HepG2 (cell line): Measurements from ENCODE around the gene RCBTB2. TPM values are rescaled to one million over a fixed set of nuclear protein-coding genes. Genes with fewer than 3 reads are reported as not detected.
A peak's percentile ranks its signal among the peaks of the same experiment; 100 is the strongest.

ENCODE experiments used
- BRCA1 ChIP-seq: sonication (generic); formaldehyde crosslinking; IDR thresholded peaks from 2 replicates; pipeline ENCODE4 v1.4.0; 2020; ENCODE audit warnings: missing genetic modification reagents
- LCORL ChIP-seq, 2 experiments: fragments of 450-650 bp in 1 of 2; sonication (generic) in 1 of 2; formaldehyde crosslinking in 1 of 2; IDR thresholded peaks; 2 replicates each; pipeline versions ENCODE4 v1.5.0 to v1.6.1; 2017 to 2020; ENCODE audit warnings: antibody characterized with exemption in 1 of 2, missing genetic modification reagents in 1 of 2
- MYC ChIP-seq: sonication (generic); formaldehyde crosslinking; IDR thresholded peaks from 2 replicates; pipeline ENCODE4 v1.9.0; 2021; ENCODE audit warnings: missing genetic modification reagents, borderline replicate concordance
- NRL ChIP-seq: sonication (generic); formaldehyde crosslinking; IDR thresholded peaks from 2 replicates; pipeline ENCODE4 v1.5.0; 2020; ENCODE audit warnings: missing genetic modification reagents, mild to moderate bottlenecking, moderate library complexity, borderline replicate concordance
- RELA ChIP-seq: sonication (generic); formaldehyde crosslinking; IDR thresholded peaks from 2 replicates; pipeline ENCODE4 v1.4.0; 2020; ENCODE audit warnings: missing genetic modification reagents
- ZFX ChIP-seq: sonication (generic); formaldehyde crosslinking; IDR thresholded peaks from 2 replicates; pipeline ENCODE4 v1.4.0; 2020; ENCODE audit warnings: mild to moderate bottlenecking, low read depth, missing genetic modification reagents, moderate library complexity
- ZNF263 ChIP-seq: sonication (generic); formaldehyde crosslinking; IDR thresholded peaks from 2 replicates; pipeline ENCODE4 v1.4.0; 2020; ENCODE audit warnings: missing genetic modification reagents
- ZNF768 ChIP-seq: sonication (generic); formaldehyde crosslinking; IDR thresholded peaks from 2 replicates; pipeline ENCODE4 v1.4.0; 2020; ENCODE audit warnings: missing genetic modification reagents
- ZNF891 ChIP-seq: sonication (generic); formaldehyde crosslinking; IDR thresholded peaks from 2 replicates; pipeline ENCODE4 v1.5.0; 2020; ENCODE audit warnings: mild to moderate bottlenecking, missing genetic modification reagents
- polyA plus RNA-seq, 8 experiments: library from polyadenylated mRNA; depleted of rRNA in 3 of 8; stranded (reverse) in 7 of 8; unstranded in 1 of 8; fragments of >200 nt; fragmentation: Illumina TruSeq in 4 of 8; extraction: Trizol in 4 of 8; gene quantifications; 2 replicates each; pipeline versions ENCODE4 v1.2.1 to v1.2.3, GENCODE V29; 2011 to 2016; ENCODE audit warnings: low read depth in 4 of 8, missing spikeins in 1 of 8, mixed read lengths in 1 of 8; ENCODE audit not compliant: insufficient read depth in 1 of 8
- total RNA-seq, 5 experiments: library from RNA; depleted of rRNA; stranded (reverse); fragments of >200 nt; fragmentation: Illumina TruSeq; extraction: Trizol; gene quantifications; 2 replicates each; pipeline ENCODE4 v1.2.3, GENCODE V29; 2016; ENCODE audit warnings: low read depth in 1 of 5
- TF ChIP-seq, protein P1 (sequence below): sonication (generic); formaldehyde crosslinking; IDR thresholded peaks from 2 replicates; pipeline ENCODE4 v1.5.0; 2020; ENCODE audit warnings: missing genetic modification reagents, mild to moderate bottlenecking, borderline replicate concordance
- TF ChIP-seq, protein P2 (sequence below): sonication (generic); formaldehyde crosslinking; IDR thresholded peaks from 2 replicates; pipeline ENCODE4 v1.5.0; 2020; ENCODE audit warnings: mild to moderate bottlenecking, missing genetic modification reagents, borderline replicate concordance
- TF ChIP-seq, protein P3 (sequence below): sonication (generic); formaldehyde crosslinking; IDR thresholded peaks from 2 replicates; pipeline ENCODE4 v1.8.1; 2022; ENCODE audit warnings: low read depth, mild to moderate bottlenecking, missing genetic modification reagents
- TF ChIP-seq, protein P4 (sequence below): sonication (generic); formaldehyde crosslinking; IDR thresholded peaks from 2 replicates; pipeline ENCODE4 v1.5.0; 2020; ENCODE audit warnings: mild to moderate bottlenecking, missing genetic modification reagents, moderate library complexity
- TF ChIP-seq, protein P5 (sequence below): sonication (generic); formaldehyde crosslinking; IDR thresholded peaks from 2 replicates; pipeline ENCODE4 v1.4.0; 2020; ENCODE audit warnings: missing genetic modification reagents

Gene RCBTB2
- total and polyA plus RNA-seq, 2 of the 13 experiments (the other 11 are each of a cell fraction or from before 2014, with no cell fraction given), result 1.9 to 2.7 TPM

GRCh38 chr13:48542581-48543341, 9.9 kb upstream of the RCBTB2 start (continued):
- TF ChIP-seq, protein P1, sequence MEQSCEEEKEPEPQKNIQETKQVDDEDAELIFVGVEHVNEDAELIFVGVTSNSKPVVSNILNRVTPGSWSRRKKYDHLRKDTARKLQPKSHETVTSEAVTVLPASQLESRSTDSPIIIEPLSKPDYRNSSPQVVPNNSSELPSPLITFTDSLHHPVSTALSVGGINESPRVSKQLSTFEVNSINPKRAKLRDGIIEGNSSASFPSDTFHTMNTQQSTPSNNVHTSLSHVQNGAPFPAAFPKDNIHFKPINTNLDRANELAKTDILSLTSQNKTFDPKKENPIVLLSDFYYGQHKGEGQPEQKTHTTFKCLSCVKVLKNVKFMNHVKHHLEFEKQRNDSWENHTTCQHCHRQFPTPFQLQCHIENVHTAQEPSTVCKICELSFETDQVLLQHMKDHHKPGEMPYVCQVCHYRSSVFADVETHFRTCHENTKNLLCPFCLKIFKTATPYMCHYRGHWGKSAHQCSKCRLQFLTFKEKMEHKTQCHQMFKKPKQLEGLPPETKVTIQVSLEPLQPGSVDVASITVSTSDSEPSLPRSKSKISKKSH (CRISPR knock-in tag), result peak; percentile 78; the same call in 1 of the 2 replicates
- TF ChIP-seq LCORL (IDR thresholded peaks at IDR 0.05), result no peak
- TF ChIP-seq LCORL (CRISPR knock-in tag; IDR thresholded peaks at IDR 0.05), result peak; percentile 54; the same call in 1 of the 2 replicates
- 0 out of 2 replicates have a peak, but pooled peaks have one; percentile 28 for TF ChIP-seq ZNF891 (CRISPR knock-in tag)
- peak; percentile 42; the same call in 1 of the 2 replicates for TF ChIP-seq ZNF768 (CRISPR knock-in tag)
- TF ChIP-seq RELA (CRISPR knock-in tag), result no peak
- TF ChIP-seq, protein P2, sequence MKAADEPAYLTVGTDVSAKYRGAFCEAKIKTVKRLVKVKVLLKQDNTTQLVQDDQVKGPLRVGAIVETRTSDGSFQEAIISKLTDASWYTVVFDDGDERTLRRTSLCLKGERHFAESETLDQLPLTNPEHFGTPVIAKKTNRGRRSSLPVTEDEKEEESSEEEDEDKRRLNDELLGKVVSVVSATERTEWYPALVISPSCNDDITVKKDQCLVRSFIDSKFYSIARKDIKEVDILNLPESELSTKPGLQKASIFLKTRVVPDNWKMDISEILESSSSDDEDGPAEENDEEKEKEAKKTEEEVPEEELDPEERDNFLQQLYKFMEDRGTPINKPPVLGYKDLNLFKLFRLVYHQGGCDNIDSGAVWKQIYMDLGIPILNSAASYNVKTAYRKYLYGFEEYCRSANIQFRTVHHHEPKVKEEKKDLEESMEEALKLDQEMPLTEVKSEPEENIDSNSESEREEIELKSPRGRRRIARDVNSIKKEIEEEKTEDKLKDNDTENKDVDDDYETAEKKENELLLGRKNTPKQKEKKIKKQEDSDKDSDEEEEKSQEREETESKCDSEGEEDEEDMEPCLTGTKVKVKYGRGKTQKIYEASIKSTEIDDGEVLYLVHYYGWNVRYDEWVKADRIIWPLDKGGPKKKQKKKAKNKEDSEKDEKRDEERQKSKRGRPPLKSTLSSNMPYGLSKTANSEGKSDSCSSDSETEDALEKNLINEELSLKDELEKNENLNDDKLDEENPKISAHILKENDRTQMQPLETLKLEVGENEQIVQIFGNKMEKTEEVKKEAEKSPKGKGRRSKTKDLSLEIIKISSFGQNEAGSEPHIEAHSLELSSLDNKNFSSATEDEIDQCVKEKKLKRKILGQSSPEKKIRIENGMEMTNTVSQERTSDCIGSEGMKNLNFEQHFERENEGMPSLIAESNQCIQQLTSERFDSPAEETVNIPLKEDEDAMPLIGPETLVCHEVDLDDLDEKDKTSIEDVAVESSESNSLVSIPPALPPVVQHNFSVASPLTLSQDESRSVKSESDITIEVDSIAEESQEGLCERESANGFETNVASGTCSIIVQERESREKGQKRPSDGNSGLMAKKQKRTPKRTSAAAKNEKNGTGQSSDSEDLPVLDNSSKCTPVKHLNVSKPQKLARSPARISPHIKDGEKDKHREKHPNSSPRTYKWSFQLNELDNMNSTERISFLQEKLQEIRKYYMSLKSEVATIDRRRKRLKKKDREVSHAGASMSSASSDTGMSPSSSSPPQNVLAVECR (CRISPR knock-in tag), result peak; percentile 53; the same call in 1 of the 2 replicates
- TF ChIP-seq, protein P3, sequence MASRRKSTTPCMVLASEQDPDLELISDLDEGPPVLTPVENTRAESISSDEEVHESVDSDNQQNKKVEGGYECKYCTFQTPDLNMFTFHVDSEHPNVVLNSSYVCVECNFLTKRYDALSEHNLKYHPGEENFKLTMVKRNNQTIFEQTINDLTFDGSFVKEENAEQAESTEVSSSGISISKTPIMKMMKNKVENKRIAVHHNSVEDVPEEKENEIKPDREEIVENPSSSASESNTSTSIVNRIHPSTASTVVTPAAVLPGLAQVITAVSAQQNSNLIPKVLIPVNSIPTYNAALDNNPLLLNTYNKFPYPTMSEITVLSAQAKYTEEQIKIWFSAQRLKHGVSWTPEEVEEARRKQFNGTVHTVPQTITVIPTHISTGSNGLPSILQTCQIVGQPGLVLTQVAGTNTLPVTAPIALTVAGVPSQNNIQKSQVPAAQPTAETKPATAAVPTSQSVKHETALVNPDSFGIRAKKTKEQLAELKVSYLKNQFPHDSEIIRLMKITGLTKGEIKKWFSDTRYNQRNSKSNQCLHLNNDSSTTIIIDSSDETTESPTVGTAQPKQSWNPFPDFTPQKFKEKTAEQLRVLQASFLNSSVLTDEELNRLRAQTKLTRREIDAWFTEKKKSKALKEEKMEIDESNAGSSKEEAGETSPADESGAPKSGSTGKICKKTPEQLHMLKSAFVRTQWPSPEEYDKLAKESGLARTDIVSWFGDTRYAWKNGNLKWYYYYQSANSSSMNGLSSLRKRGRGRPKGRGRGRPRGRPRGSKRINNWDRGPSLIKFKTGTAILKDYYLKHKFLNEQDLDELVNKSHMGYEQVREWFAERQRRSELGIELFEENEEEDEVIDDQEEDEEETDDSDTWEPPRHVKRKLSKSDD (CRISPR knock-in tag), result no peak
- TF ChIP-seq ZNF263 (CRISPR knock-in tag), result peak; percentile 99
- 0 out of 2 replicates have a peak, but pooled peaks have one; percentile 16 for TF ChIP-seq MYC (CRISPR knock-in tag)
- TF ChIP-seq NRL (CRISPR knock-in tag), result 0 out of 2 replicates have a peak, but pooled peaks have one; percentile 21
- TF ChIP-seq, protein P4, sequence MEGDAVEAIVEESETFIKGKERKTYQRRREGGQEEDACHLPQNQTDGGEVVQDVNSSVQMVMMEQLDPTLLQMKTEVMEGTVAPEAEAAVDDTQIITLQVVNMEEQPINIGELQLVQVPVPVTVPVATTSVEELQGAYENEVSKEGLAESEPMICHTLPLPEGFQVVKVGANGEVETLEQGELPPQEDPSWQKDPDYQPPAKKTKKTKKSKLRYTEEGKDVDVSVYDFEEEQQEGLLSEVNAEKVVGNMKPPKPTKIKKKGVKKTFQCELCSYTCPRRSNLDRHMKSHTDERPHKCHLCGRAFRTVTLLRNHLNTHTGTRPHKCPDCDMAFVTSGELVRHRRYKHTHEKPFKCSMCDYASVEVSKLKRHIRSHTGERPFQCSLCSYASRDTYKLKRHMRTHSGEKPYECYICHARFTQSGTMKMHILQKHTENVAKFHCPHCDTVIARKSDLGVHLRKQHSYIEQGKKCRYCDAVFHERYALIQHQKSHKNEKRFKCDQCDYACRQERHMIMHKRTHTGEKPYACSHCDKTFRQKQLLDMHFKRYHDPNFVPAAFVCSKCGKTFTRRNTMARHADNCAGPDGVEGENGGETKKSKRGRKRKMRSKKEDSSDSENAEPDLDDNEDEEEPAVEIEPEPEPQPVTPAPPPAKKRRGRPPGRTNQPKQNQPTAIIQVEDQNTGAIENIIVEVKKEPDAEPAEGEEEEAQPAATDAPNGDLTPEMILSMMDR (CRISPR knock-in tag), result 0 out of 2 replicates have a peak, but pooled peaks have one; percentile 16
- TF ChIP-seq BRCA1 (CRISPR knock-in tag), result no peak
- TF ChIP-seq ZFX (CRISPR knock-in tag), result peak; percentile 38; the same call in 1 of the 2 replicates
- TF ChIP-seq, protein P5, sequence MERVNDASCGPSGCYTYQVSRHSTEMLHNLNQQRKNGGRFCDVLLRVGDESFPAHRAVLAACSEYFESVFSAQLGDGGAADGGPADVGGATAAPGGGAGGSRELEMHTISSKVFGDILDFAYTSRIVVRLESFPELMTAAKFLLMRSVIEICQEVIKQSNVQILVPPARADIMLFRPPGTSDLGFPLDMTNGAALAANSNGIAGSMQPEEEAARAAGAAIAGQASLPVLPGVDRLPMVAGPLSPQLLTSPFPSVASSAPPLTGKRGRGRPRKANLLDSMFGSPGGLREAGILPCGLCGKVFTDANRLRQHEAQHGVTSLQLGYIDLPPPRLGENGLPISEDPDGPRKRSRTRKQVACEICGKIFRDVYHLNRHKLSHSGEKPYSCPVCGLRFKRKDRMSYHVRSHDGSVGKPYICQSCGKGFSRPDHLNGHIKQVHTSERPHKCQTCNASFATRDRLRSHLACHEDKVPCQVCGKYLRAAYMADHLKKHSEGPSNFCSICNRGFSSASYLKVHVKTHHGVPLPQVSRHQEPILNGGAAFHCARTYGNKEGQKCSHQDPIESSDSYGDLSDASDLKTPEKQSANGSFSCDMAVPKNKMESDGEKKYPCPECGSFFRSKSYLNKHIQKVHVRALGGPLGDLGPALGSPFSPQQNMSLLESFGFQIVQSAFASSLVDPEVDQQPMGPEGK (CRISPR knock-in tag), result 0 out of 2 replicates have a peak, but pooled peaks have one; percentile 21
